GM23248 (cell line): Measurements from ENCODE around the gene PLEKHB2. TPM values are rescaled to one million over a fixed set of nuclear protein-coding genes. Genes with fewer than 3 reads are reported as not detected.
"Not testable (repeated sequence)": the region's sequence is repeated elsewhere in the genome, so short reads cannot be mapped to it uniquely, and the experiment has no call there.

Source experiments
- DNase-seq: peaks from one replicate; pipeline ENCODE4 v3.0.0-alpha.2; 2015
- H2AFZ ChIP-seq: fragments of 200-600 bp; sonication (generic); 2 replicates; pipeline ENCODE4 v1.6.1; 2016; ENCODE audit warnings: antibody characterized with exemption
- H3F3A ChIP-seq: fragments of 200-600 bp; sonication (generic); 2 replicates; pipeline ENCODE4 v1.6.1; 2016; ENCODE audit warnings: mild to moderate bottlenecking, antibody characterized with exemption, mixed run types; ENCODE audit not compliant: insufficient read depth
- H3K27ac ChIP-seq: fragments of 200-600 bp; sonication (generic); 2 replicates; pipeline ENCODE4 v1.5.1; 2016; ENCODE audit warnings: mild to moderate bottlenecking
- H3K27me3 ChIP-seq: fragments of 200-600 bp; sonication (generic); replicated peaks from 2 replicates; pipeline ENCODE4 v1.6.1; 2016; ENCODE audit warnings: mild to moderate bottlenecking; ENCODE audit not compliant: insufficient read depth
- H3K36me3 ChIP-seq: fragments of 200-600 bp; sonication (generic); 2 replicates; pipeline ENCODE4 v1.6.1; 2016; ENCODE audit warnings: low read depth, mild to moderate bottlenecking
- H3K4me1 ChIP-seq: fragments of 200-600 bp; sonication (generic); 2 replicates; pipeline ENCODE4 v1.6.1; 2016; ENCODE audit warnings: mild to moderate bottlenecking; ENCODE audit not compliant: insufficient read depth
- H3K4me2 ChIP-seq: fragments of 200-600 bp; sonication (generic); one replicate; pipeline ENCODE4 v1.6.1; 2016; ENCODE audit warnings: mild to moderate bottlenecking; ENCODE audit not compliant: unreplicated experiment
- H3K4me3 ChIP-seq: fragments of 200-600 bp; sonication (generic); 2 replicates; pipeline ENCODE4 v1.5.1; 2016; ENCODE audit warnings: mild to moderate bottlenecking
- H3K79me2 ChIP-seq: fragments of 200-600 bp; sonication (generic); 2 replicates; pipeline ENCODE4 v1.6.1; 2016; ENCODE audit warnings: mild to moderate bottlenecking; ENCODE audit not compliant: insufficient read depth
- H3K9ac ChIP-seq: fragments of 200-600 bp; sonication (generic); 2 replicates; pipeline ENCODE4 v1.6.1; 2016; ENCODE audit warnings: mild to moderate bottlenecking
- H3K9me2 ChIP-seq: fragments of 200-600 bp; sonication (generic); 2 replicates; pipeline ENCODE4 v1.6.1; 2016; ENCODE audit warnings: mixed run types, mild to moderate bottlenecking, moderate library complexity; ENCODE audit not compliant: insufficient read depth
- H3K9me3 ChIP-seq: fragments of 200-600 bp; sonication (generic); one replicate; pipeline ENCODE4 v1.6.1; 2017; ENCODE audit warnings: low read depth
- H4K20me1 ChIP-seq: fragments of 200-600 bp; sonication (generic); 2 replicates; pipeline ENCODE4 v1.6.0; 2016; ENCODE audit not compliant: insufficient read depth
- EZH2 ChIP-seq: fragments of 200-600 bp; sonication (generic); IDR thresholded peaks from 2 replicates; pipeline ENCODE4 v1.6.1; 2018; ENCODE audit warnings: antibody characterized with exemption, mild to moderate bottlenecking; ENCODE audit not compliant: insufficient read depth, poor library complexity, severe bottlenecking
- EZH2phosphoT487 ChIP-seq: fragments of 200-600 bp; sonication (generic); IDR thresholded peaks from 2 replicates; pipeline ENCODE4 v1.6.1; 2018; ENCODE audit warnings: antibody characterized with exemption, moderate library complexity, mild to moderate bottlenecking, low read depth; ENCODE audit not compliant: insufficient read depth
- WGBS, 2 experiments: methylation state at CpG; one replicate each; pipeline ENCODE4 v1.1.6; 2015 to 2017; ENCODE audit warnings: low lambda C conversion rate in 2 of 2, low coverage in 1 of 2; ENCODE audit errors: missing lambda C conversion rate in 2 of 2; 5-methylcytosine and 5-hydroxymethylcytosine counted together
- in situ Hi-C: fragments of 300-500 bp; cut with MboI; formaldehyde crosslinking; loops from 2 replicates; pipeline ENCODE4 v1.15.0; 2020
- polyA plus RNA-seq: library from polyadenylated mRNA; unstranded; fragments of >200 nt; fragmentation: Nextera tagmentation; extraction: Ambion mirVana; gene quantifications from 2 replicates; pipeline ENCODE4 v1.2.1, GENCODE V29; 2016
- total RNA-seq: library from RNA; depleted of rRNA; stranded (reverse); fragments of >200 nt; shearing (Covaris generic); gene quantifications from 2 replicates; pipeline ENCODE4 v1.2.3, GENCODE V29; 2014

Gene PLEKHB2
- total and polyA plus RNA-seq, 2 experiments from 2014 or later: 71.7 to 94.7 TPM

DNA sequence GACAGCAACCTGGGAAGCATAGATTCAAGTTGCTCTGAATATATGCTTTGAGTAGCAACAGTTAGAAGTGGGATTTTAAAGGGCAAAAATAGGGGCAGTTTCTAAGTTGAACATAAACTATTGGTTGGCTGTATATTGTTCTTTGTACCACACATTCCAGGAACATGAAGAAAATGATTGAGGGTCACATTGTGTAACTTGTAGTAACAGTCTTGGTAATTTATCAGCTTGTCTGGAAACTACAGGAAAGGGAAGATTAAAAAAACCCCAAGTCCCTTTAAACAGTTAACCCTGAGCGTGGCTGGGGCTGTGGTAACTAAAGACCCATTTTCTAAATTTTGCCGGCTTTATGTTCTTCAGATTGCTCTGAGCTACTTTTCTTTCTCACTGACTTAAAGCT, 7.4 kb downstream of the PLEKHB2 start:
- 67 to 69% methylated on average over 2 of the region's 2 CpGs for WGBS, 2 experiments
- H3F3A ChIP-seq: no peaks in the 10 kb centered on the region
- H2AFZ ChIP-seq: no peak overlapping the region
- H3K4me2 ChIP-seq: no peak overlapping the region
- TF ChIP-seq EZH2 (no peak), EZH2phosphoT487 (no peak)
- no peak overlapping the region for H3K27ac ChIP-seq
- H3K9ac ChIP-seq: no peak overlapping the region
- no peak for DNase-seq
- H3K4me3 ChIP-seq: no peak overlapping the region
- peaks cover 100% of the 10 kb centered on the region for H3K79me2 ChIP-seq
- no peaks in the 10 kb centered on the region for H3K36me3 ChIP-seq
- peaks cover 8% of the 10 kb centered on the region; the same call in 1 of the 2 replicates for H4K20me1 ChIP-seq
- in situ Hi-C loops: no loop called here
- H3K4me1 ChIP-seq: peaks cover 9% of the 10 kb centered on the region
- H3K9me2 ChIP-seq: no peaks in the 10 kb centered on the region
- no peaks in the 10 kb centered on the region for H3K27me3 ChIP-seq
- no peaks in the 10 kb centered on the region for H3K9me3 ChIP-seq

GRCh38 chr2:131113566-131114227, 8.6 kb downstream of the PLEKHB2 start:
- no peaks in the 10 kb centered on the region for H3K27me3 ChIP-seq

DNA sequence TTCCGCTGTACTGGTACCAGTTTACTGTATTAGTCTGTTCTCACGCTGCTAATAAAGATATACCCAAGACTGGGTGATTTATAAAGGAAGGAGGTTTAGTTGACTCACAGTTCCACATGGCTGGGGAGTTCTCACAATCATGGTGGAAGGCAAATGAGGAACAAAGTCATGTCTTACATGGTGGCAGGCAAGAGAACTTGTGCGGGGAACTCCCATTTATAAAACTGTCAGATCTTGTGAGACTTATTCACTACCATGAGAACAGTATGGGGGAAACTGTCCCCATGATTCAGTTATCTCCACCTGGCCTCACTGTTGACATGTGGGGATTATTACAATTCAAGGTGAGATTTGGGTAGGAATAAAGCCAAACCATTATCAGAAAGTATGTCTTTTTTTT, 9.8 kb downstream of the PLEKHB2 start:
- H2AFZ ChIP-seq, DNase-seq, H3K9ac ChIP-seq, H3K9me2 ChIP-seq, H3K27me3 ChIP-seq, H3K4me3 ChIP-seq, H3K9me3 ChIP-seq, H3K4me1 ChIP-seq, H3K36me3 ChIP-seq, H3K27ac ChIP-seq, H3F3A ChIP-seq, in situ Hi-C loops, H3K4me2 ChIP-seq, H4K20me1 ChIP-seq: not testable (repeated sequence)
- peaks cover 100% of the 10 kb centered on the region for H3K79me2 ChIP-seq
- WGBS, 2 experiments: 97 to 99% methylated on average over 3 of the region's 3 CpGs

More at GRCh38 chr2:131113566-131114227, 8.6 kb downstream of the PLEKHB2 start:
- in situ Hi-C loops: no loop called here
- no peak overlapping the region for H3K9ac ChIP-seq
- H3K4me2 ChIP-seq: no peak overlapping the region
- TF ChIP-seq EZH2phosphoT487: no peak
- TF ChIP-seq EZH2: no peak
- no peaks in the 10 kb centered on the region for H3K9me3 ChIP-seq
- H2AFZ ChIP-seq: no peak overlapping the region
- H3K4me3 ChIP-seq: no peak overlapping the region
- peaks cover 8% of the 10 kb centered on the region for H4K20me1 ChIP-seq
- H3F3A ChIP-seq: no peaks in the 10 kb centered on the region
- no peak overlapping the region for H3K27ac ChIP-seq
- DNase-seq: no peak
- H3K4me1 ChIP-seq: peaks cover 8% of the 10 kb centered on the region; the same call in 1 of the 2 replicates
- 87% methylated on average over 7 of the region's 7 CpGs for WGBS, 2 experiments
- no peaks in the 10 kb centered on the region for H3K9me2 ChIP-seq
- no peaks in the 10 kb centered on the region for H3K36me3 ChIP-seq
- H3K79me2 ChIP-seq: peaks cover 100% of the 10 kb centered on the region

DNA sequence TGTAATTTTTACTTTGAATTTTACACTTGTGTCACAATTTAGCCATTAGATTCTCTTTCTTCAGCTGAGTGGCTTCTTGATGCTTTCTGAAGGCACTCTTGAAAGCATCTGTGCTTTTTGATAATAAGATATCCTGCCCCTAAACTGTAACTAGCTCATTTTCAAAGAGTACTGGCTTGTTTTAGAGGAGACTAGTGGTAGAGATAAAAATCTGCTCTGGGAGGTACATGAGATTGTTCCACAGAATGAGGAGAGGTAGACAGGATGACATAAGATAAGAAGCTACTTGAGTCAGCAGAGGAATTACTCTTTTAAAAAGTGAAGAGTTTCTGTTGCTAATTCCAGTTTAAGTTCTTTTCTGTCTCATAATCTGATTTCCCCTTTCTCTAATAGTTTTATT, 10.6 kb downstream of the PLEKHB2 start:
- Histone ChIP-seq H3K27ac (no peak overlapping the region), H3K4me1 (peaks cover 8% of the 10 kb centered on the region; the same call in 1 of the 2 replicates), H3K27me3 (no peaks in the 10 kb centered on the region), H3K9ac (no peak overlapping the region), H3K9me3 (no peaks in the 10 kb centered on the region), H4K20me1 (peaks cover 8% of the 10 kb centered on the region), H2AFZ (no peak overlapping the region), H3K4me2 (no peak overlapping the region), H3K79me2 (peaks cover 100% of the 10 kb centered on the region), H3K9me2 (no peaks in the 10 kb centered on the region), H3K4me3 (no peak overlapping the region), H3K36me3 (no peaks in the 10 kb centered on the region), H3F3A (no peaks in the 10 kb centered on the region)
- in situ Hi-C loops: no loop called here
- DNase-seq: no peak
- TF ChIP-seq EZH2 (no peak), EZH2phosphoT487 (no peak)

DNA sequence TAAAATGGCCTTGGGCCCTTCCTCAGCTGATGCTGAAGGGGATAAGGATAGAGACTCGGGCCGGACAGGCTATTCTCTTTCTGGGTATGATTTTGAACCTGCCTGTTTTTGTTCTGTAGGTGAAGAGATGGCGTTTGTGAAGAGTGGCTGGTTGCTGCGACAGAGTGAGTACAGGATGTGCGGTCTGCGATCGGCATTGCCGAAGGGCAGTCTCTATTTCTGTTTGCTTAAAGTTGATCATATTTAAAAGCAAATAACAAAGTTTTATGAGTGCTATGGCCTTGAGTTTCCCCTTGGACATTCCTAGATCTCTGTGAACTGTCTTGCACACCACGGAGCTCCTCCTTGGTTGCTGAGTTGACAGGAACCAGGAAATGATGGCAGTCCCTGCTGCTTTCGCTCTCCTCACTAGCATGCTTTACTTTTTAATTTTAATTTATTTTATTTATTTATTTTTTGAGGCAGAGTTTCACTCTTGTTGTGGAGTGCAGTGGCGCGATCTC, 15.7 kb downstream of the PLEKHB2 start:
- Histone ChIP-seq H3K9ac (no peak overlapping the region), H3K79me2 (peaks cover 96% of the 10 kb centered on the region), H3K4me2 (no peak overlapping the region), H3K27me3 (no peaks in the 10 kb centered on the region), H3K4me3 (no peak overlapping the region), H3K36me3 (peaks cover 8% of the 10 kb centered on the region; the same call in 1 of the 2 replicates), H4K20me1 (peaks cover 4% of the 10 kb centered on the region), H3K9me3 (no peaks in the 10 kb centered on the region), H3K9me2 (no peaks in the 10 kb centered on the region), H3F3A (no peaks in the 10 kb centered on the region), H3K4me1 (no peaks in the 10 kb centered on the region), H3K27ac (no peak overlapping the region), H2AFZ (no peak overlapping the region)
- 97 to 98% methylated on average over 12 of the region's 12 CpGs for WGBS, 2 experiments
- TF ChIP-seq EZH2phosphoT487 (no peak), EZH2 (no peak)
- in situ Hi-C loops: no loop called here
- no peak for DNase-seq
